Middle frontal gyrus (tissue), 1 donor: Measurements from ENCODE around the gene CRTAP.
"Not testable (repeated sequence)": the region's sequence is repeated elsewhere in the genome, so short reads cannot be mapped to it uniquely, and the experiment has no call there.

Experiments used
- DNase-seq: peaks from one replicate; pipeline ENCODE4 v3.0.0-alpha.2; 2015; ENCODE audit warnings: low spot score; ENCODE audit errors: extremely low spot score

Gene CRTAP

DNA sequence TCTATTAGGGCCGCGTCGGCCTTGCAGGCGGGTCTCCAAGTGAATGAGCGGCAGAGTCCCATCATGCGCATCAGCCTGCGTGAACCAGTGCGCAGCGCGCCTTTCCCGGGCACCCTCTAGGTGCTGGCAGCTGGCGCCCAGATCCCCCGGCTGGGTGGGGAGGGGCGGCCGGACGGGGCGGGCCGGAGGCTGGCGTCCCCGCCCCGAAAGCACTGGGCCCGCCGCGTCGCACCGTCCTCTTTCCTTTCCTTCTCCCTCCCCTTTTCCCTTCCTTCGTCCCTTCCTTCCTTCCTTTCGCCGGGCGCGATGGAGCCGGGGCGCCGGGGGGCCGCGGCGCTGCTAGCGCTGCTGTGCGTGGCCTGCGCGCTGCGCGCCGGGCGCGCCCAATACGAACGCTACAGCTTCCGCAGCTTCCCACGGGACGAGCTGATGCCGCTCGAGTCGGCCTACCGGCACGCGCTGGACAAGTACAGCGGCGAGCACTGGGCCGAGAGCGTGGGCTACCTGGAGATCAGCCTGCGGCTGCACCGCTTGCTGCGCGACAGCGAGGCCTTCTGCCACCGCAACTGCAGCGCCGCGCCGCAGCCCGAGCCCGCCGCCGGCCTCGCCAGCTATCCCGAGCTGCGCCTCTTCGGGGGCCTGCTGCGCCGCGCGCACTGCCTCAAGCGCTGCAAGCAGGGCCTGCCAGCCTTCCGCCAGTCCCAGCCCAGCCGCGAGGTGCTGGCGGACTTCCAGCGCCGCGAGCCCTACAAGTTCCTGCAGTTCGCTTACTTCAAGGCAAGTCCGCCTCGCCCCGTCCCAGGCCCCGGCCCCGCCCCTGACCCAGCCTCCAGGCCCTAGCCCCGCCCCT, at the start of gene CRTAP:
Gene CRTAP (plus strand): TSS at position 243 of the 850 bp plus-strand sequence. CDS start 64 bp downstream, at position 307.
- DNase-seq = peak; percentile 60

DNA sequence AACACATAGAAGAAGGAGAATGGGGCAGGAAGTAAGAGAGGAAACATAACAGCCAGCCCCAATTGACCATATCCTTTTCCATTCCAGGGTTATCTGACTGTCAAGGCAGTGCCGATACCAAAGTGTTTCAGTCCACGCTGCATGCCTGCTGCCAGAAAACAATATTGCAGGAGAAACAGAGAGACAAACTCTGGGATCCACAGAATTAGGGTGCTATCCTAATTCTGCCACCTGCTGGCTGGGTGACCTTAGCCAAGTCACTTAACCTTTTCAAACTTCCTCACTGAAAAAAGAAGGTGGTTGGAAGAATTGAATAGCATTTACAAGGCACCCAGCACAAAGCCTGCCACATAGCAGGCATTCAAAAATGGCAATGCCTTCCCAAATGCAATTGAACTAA, 48.9 kb upstream of the CRTAP start:
- no peak for DNase-seq

DNA sequence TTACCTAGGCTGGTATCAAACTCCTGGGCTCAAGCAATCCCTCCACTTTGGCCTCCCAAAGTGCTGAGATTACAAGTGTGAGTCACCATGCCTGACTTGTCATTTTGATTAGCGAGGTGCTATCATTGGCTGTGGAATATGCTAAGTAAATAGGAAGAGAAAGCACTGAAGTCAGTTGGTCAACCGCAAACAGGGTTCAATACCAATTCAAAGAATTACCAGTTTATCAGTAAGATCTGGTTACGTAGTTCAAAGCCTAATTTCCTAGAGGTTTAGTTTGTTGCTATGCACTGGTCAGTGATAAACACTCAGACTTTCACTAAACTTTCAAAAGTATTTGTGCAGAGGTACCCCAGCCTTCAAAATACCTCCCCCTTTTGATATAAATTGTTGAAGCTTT, 46.3 kb upstream of the CRTAP start:
- no peak for DNase-seq

DNA sequence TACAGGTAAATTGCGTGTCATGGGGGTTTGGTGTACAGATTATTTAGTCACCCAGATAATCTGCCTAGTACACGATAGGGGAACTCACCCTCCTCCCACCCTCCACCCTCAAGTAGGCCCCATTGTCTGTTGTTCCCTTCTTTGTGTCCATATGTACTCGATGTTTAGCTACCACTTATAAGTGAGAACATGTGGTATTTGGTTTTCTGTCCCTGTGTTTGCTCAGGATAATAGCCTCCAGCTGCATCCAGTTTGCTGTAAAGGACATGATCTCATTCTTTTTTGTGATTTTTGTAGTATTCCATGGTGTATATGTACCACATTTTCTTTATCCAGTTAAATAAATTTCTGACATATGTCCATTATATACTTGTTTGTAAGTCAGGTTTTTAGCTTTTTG, 44.0 kb upstream of the CRTAP start:
- not testable (repeated sequence) for DNase-seq

DNA sequence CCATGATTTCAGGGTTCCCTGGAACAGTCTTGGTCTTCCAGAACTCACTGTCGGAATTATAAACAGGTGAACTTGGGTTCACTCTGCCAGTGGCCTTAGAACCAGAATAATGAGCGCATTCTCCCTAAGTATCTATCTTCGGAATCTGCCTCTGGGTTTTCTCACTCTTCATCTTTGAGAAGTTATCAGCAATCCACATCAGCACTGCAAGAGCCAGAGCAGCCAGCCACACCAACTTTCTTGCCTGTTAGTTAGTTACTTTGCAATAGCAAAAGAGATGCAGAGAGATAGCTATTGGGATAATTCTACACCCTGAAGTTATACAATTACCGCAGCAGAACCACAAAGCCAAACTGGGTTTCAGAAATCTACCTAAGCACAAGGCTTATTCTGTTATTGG, 42.6 kb upstream of the CRTAP start:
- DNase-seq = no peak

DNA sequence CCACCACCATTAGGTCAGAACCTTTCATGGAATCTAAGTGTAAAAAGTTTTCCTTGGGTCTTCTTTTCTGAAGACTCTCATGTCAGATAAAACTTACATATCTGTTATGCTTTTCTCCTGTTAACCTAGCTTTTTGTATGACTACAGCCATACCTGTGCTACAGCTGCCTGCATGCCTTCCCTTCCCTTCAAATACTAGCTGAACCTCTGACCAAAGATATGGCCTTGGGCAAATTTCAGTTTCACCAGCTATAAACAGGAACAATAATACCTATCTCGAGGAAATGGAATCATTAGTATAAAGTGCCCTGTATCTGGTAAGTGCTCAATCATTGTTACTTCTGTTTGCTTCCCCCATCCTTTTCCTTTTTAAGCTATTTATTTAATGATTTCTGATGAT, 41.9 kb upstream of the CRTAP start:
- no peak for DNase-seq

DNA sequence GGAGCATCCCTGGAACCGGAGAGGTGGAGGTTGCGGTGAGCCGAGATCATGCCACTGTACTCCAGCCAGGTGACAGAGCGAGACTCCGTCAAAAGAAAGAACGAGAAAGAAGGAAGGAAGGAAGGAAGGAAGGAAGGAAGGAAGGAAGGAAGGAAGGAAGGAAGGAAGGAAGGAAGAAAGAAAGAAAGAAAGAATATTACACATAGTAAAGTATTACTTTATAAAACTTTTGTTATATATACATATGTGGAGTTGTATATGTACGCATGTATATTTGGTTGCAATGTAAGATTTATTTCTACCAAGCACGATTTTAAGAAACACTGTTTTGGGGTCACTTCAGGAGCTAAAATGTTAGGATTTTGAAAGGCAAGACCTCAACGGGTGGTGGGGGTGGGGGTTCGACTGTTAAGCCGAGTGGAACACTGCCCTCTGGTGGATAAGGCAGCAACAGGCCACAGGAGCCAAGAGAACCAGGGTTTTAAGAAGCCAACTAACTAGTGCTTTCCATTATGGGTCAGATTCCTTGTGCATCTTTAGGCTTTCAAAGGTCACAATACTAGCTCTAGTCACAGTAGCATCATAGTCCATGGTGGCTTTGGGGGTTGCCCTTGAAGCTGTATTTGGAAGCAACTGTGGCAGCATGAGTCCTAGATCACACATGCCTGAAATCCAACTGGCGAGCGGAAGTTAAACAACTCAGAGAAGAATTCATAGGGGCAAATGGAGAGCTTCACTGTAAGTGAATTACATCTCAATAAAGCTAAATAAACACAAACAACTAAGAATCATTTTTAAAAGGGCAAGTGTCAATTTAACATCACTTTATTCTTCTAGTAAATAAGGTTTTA, 39.4 kb upstream of the CRTAP start:
- peak; percentile 33 for DNase-seq

DNA sequence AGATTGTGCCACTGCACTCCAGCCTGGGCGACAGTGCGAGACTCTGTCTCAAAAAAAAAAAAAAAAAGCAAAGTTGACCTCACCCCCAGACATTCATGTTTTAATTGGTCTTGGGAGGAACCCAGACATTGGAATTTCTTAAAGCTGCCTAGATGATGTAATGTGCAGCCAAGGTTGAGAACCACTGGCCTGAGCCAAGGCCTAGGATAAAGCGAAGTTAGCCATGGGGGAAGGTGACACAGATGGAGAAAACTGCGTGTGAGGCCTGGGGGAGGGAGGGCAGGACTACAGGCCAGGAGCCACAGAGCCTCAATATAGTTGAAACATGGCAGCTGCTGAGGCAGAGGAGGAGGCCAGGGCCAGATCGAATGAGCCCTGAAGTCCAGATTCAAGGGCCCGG, 37.8 kb upstream of the CRTAP start:
- DNase-seq = no peak

DNA sequence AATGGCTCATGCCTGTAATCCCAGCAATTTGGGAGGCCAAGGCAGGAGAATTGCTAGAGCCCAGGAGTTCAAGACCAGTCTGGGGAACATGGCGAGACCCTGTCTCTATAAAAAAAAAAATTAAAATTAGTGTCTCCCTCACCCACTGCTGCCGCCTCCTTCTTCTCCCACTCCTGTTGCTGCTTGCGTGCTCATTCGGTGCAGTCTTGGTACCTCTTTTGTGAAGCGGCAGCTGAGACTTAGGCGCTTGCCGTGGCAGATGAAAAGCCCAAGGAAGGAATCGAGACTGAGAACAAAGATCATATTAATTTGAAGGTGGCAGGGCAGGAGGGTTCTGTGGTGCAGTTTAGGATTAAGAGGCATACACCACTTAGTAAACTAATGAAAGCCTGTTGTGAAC, 36.9 kb upstream of the CRTAP start:
- no peak for DNase-seq

DNA sequence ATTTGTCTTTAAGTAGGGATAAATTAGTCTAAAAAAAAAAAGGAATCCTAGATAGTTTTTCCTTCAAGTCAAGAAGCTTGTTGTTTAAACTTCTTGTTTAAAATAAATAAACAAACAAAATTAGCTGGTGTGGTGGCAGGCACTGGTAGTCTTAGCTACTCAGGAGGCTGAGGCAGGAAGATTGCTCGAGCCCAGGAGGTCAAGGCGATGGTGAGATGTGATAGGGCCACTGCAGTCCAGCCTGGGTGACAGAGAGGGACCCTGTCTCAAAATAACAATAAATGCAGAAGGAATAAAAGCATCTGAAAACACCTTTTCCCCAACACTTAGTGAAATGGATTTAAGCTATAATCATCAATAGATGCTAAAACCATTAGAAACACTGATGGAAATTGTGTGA, 35.8 kb upstream of the CRTAP start:
- no peak for DNase-seq

DNA sequence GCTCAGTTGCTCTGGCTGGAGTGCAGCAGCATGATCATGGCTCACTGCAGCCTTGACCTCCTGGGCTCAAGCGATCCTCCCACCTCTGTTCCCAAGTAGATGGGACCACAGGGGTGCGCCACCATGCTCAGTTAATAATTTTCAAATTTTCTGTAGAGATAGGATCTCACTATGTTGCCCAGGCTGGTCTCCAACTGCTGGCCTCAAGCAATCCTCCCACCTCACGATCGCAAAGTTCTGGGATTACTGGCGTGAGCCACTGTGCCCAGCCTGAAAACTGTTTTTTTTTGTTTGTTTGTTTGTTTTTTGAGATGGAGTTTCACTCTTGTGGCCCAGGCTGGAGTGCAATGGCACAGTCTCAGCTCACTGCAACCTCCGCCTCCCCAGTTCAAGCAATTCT, 34.0 kb upstream of the CRTAP start:
- not testable (repeated sequence) for DNase-seq

DNA sequence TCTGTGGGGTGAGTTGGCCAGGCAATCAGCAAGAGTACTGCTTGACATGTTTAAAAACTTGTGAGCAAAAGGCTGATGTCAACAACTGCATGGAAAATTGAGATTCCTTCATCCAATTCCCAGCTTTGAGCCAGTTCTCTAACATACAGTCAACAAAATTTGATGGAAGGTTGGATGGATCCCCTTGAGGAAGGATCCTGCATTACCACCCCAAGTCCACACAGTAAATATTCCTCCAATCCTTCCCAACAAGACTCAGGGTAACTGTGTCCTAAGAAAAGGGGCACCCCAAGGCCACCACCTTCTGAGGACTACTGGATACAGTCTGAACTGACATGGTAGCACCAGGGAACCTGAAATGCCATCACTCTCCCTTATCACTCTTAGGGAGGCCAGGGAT, 32.0 kb upstream of the CRTAP start:
- DNase-seq = no peak

DNA sequence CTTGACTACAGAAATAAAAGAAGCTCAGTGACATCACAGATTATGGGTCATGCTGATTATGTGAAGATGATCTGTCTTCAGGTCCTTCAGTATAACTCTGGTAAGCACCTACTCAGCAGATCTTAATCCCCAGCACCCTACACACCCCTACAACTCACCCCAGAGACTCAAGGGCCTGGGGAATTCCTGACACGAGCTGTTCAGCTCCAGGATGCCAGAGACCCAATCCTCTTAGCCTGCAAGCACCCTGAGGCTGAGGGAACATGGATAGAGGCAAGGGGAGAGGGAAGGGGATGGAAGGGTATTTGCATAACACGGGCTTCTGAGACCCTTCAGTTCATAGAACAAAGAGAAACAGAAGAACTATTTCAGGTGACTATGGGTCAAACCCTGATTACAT, 29.9 kb upstream of the CRTAP start:
- no peak for DNase-seq

DNA sequence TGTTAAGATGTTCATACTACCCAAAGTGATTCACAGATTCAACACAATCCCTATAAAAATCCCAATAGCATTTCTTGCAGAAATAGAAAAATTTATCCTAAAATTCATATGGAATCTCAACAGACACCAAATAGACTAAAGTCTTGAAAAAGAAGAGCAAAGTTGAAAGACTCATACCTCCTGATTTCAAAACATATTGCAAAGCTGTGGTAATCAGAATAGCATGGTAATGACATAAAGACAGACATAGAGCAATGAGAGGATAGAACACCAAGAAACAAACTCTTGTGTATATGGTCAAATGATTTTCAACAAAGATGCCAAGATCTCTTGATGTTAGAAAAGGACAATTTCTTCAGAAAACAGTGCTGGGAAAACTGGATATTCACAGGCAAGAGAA, 25.1 kb upstream of the CRTAP start:
- no peak for DNase-seq

DNA sequence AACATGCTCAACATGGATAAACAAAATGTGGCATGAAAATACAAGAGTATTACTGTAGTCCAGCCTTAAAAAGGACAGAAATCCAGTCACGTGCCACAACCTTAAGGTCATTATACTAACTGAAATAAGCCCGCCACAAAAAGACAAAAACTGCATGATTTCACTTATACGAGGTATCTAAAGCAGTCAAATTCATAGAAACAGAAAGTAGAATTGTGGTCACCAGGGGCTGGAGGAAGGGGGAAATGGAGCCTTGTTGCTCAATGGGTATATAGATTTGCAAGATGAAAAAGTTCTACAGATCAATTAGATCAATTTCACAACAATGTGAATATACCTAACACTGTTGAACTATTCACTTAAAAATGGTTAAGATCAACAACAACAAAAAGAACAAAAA, 24.3 kb upstream of the CRTAP start:
- no peak for DNase-seq

DNA sequence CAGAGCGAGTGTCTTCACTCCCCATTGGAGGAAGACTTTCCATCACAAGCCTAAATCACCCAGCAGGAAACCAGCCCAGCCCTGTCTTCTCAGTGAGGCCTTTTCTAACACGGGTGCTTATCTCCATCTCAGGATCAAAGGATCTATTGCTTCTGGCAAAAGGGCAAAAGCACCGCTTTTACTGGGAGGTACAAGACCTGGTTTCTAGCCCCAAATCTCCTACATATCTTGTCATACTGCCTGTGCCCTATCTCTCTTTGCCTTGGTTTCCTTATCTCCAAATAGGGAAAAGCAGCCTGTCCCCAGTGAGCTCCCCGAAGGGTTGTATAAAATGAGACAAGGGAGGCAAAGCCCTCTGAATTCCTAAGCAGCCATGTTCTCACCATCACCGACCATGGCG, 22.1 kb upstream of the CRTAP start:
- DNase-seq = no peak

DNA sequence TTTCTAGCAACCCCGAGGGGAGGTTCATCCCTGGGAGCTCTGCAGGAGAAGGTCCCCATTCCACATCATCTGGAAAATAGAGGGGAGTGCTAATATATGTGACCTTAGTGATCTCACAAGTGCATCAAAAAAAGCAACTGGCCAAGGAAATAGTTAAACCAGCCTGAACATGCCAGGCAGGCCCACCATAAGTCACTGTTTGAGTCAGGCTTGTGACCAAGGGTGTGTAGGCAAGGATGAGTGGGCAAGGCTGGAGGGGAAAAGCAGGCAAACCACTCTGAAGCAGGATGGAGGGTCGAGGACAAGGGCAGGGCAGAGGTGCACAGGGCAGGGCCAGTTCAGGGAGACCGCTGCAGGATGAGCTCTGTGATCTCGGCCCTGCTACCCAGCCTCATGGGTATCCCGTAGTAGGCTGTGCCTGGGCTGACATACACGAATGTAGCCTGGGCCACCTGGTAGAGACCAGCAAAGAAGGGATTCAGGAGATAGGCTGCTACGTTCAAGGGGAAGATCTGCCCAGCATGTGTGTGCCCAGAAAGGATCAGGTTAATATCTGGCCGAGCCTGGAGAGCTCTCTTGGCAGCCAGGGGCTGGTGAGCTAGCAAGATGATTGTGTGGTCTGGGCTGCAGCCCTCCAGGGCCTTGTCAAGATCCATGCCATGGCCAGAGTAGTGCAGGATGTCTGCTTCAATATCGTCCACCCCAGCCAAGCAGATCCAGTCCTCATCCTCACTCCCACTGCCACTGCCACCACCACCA, 21.1 kb upstream of the CRTAP start:
- no peak for DNase-seq

DNA sequence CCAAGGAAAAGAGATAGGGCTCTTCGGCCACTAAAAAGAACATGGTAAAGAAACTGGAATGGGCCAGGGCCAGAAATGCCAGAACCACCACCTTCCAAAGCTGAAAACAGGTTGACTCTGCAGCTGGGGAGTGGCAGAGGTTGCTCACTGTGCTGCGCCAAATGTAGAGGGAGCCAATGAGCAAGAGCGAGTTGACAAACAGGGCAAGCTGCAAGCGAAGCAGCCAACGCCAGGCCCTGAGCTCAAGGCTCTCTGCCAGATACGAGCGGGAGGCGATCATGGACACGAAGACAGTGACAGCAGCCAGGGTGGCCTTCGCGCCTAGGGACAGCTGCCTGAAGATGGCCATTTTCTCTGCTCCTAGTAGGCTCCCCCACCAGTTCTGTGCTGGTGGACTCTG, 20.0 kb upstream of the CRTAP start:
- no peak for DNase-seq

DNA sequence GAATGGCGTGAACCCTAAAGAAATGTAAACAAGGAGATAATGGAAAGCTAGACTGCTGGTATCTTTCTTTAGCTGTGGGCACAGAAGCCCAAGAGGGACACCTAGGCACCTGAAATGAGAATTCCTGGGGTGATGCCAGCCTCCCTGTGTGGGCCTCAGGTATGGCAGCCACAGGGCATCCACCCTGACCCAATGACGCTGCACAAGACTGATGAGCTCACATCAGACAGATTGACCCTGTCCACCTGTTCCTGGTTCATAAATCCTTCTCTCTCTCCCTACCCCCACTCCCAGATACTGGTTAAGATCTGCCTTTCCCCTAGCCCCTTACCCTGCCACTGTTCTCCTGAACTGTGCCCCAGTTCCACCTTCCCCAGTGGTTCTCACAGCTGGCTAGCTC, 18.4 kb upstream of the CRTAP start:
- DNase-seq = no peak

DNA sequence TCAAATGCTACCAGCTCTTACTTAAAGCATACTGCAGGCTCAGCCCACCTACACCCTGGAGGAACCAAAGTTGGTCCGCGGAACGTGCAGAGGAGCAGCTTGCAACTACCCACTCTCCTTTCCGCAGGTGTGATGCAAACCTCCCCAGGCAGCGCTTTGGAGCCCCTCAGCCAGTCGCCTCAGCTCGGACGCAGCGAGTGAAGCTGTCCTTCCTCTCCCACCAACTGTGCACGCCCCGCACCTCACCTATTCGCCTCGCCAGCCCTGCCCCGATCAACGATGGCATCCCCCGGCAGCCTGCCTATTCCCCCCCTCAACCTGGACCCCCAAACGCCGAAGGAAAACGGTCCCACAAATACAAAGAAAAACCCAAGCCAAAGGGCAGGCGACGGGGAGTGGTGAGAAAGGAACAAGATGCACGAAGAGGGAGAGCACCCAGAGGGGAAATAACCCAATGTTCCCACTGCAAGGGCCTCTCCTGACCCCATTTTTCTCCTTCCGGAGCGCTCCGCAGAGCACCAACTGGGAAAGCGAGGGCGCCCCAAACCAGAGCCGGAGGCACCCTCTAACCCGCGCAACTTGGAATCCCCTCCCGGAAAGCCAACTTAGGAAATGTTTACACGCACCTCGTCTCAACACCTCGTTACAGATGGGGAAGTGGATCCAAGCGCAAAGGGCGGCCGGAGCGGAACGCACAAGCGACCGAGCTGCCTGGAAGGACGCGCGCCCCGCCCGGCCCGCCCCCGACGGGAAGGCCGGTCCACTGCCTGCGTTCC, 17.5 kb upstream of the CRTAP start:
- no peak for DNase-seq

DNA sequence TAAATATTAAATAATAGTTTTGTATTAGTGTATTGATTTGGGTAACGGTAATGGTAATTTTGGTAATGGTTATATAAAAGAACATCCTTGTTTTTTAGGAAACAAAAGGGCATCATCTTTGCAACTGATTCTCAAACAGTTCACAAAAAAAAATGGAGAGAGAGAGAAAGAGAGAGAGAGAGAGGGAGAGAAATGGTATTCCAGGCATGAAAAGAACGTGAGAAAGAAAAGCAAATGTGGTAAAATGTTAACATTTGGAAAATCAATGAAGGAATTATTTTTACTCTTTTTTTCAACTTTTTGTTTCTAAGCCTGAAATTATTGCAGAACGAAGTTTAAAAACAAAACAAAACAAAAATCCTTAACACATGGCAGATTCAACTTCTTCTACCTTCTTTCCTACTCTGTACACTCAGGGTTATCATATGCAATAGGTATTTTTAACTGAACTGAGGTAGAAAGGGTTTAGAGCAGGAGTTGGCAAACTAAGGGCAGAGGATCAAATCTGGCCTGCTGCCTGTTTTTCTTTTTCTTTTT, 14.6 kb upstream of the CRTAP start:
- no peak for DNase-seq
